OCI-LY1 (cell line): ENCODE results near the gene TBC1D9B.

Experiments
- H2AFZ ChIP-seq: fragments of 200-600 bp; sonication (generic), shearing (Covaris generic); 2 replicates; pipeline ENCODE4 v1.6.0; 2014; ENCODE audit warnings: antibody characterized with exemption, mild to moderate bottlenecking, low read length
- H3F3A ChIP-seq: fragments of 200-600 bp; sonication (generic), shearing (Covaris generic); 2 replicates; pipeline ENCODE4 v1.6.0; 2014; ENCODE audit warnings: mild to moderate bottlenecking, antibody characterized with exemption, low read length, moderate library complexity; ENCODE audit not compliant: insufficient read depth
- H3K27ac ChIP-seq: fragments of 200-600 bp; sonication (generic); 2 replicates; pipeline ENCODE4 v1.5.1; 2014; ENCODE audit warnings: low read length, mixed run types, mild to moderate bottlenecking, low read depth; ENCODE audit not compliant: poor library complexity, severe bottlenecking
- H3K27me3 ChIP-seq: fragments of 200-600 bp; sonication (generic); 2 replicates; pipeline ENCODE4 v1.6.0; 2014; ENCODE audit warnings: antibody characterized with exemption, mild to moderate bottlenecking, low read length, moderate library complexity; ENCODE audit not compliant: insufficient read depth
- H3K36me3 ChIP-seq: fragments of 200-600 bp; sonication (generic); 2 replicates; pipeline ENCODE4 v1.6.1; 2014; ENCODE audit warnings: mild to moderate bottlenecking, antibody characterized with exemption, low read length, moderate library complexity, mixed read lengths; ENCODE audit not compliant: insufficient read depth
- H3K4me1 ChIP-seq: fragments of 200-600 bp; sonication (generic); 2 replicates; pipeline ENCODE4 v1.5.1; 2014; ENCODE audit warnings: mild to moderate bottlenecking, low read length, moderate library complexity; ENCODE audit not compliant: insufficient read depth, severe bottlenecking
- H3K4me2 ChIP-seq: fragments of 200-600 bp; sonication (generic), shearing (Covaris generic); 2 replicates; pipeline ENCODE4 v1.6.1; 2014; ENCODE audit warnings: low read length
- H3K4me3 ChIP-seq: fragments of 200-600 bp; sonication (generic); 2 replicates; pipeline ENCODE4 v1.5.1; 2014; ENCODE audit warnings: low read length, low read depth, mild to moderate bottlenecking, mixed read lengths; ENCODE audit not compliant: poor library complexity, severe bottlenecking
- H3K79me2 ChIP-seq: fragments of 200-600 bp; shearing (Covaris generic); 2 replicates; pipeline ENCODE4 v1.6.1; 2016; ENCODE audit warnings: mixed run types, low read length, mixed read lengths; ENCODE audit not compliant: insufficient read depth
- H3K9ac ChIP-seq: fragments of 200-600 bp; sonication (generic), shearing (Covaris generic); 2 replicates; pipeline ENCODE4 v1.6.1; 2014; ENCODE audit warnings: mild to moderate bottlenecking, low read length, mixed read lengths
- H3K9me2 ChIP-seq: fragments of 200-600 bp; sonication (generic), shearing (Covaris generic); 2 replicates; pipeline ENCODE4 v1.6.1; 2014; ENCODE audit warnings: low read depth, mild to moderate bottlenecking, low read length, mixed read lengths
- H3K9me3 ChIP-seq: fragments of 200-600 bp; shearing (Covaris generic); 2 replicates; pipeline ENCODE4 v1.6.1; 2014; ENCODE audit warnings: low read length, mixed read lengths
- H4K20me1 ChIP-seq: fragments of 200-600 bp; sonication (generic), shearing (Covaris generic); 2 replicates; pipeline ENCODE4 v1.6.0; 2016; ENCODE audit warnings: mild to moderate bottlenecking, low read length; ENCODE audit not compliant: insufficient read depth
- EZH2 ChIP-seq: fragments of 200-600 bp; sonication (generic), shearing (Covaris generic); IDR thresholded peaks from 2 replicates; pipeline ENCODE4 v1.8.0; 2017; ENCODE audit warnings: borderline replicate concordance, mixed run types, mild to moderate bottlenecking, antibody characterized with exemption, low read length, moderate library complexity, mixed read lengths
- TF ChIP-seq, protein P1 (sequence below): fragments of 200-600 bp; sonication (generic), shearing (Covaris generic); IDR thresholded peaks from 2 replicates; pipeline ENCODE4 v1.5.1; 2017; ENCODE audit warnings: mild to moderate bottlenecking, antibody characterized with exemption, low read length, moderate library complexity, mixed read lengths

Gene TBC1D9B

GRCh38 chr5:179816401-179816795, 91.3 kb downstream of the TBC1D9B start:
- Histone ChIP-seq H3K9ac (no peak overlapping the region), H3K9me2 (no peaks in the 10 kb centered on the region), H3K36me3 (peaks cover 7% of the 10 kb centered on the region; the same call in 1 of the 2 replicates), H4K20me1 (no peaks in the 10 kb centered on the region), H3K4me1 (peaks cover 33% of the 10 kb centered on the region), H3K9me3 (no peaks in the 10 kb centered on the region), H3K79me2 (no peaks in the 10 kb centered on the region), H3F3A (no peaks in the 10 kb centered on the region), H2AFZ (no peak overlapping the region), H3K4me2 (no peak overlapping the region), H3K27me3 (no peaks in the 10 kb centered on the region), H3K27ac (no peak overlapping the region), H3K4me3 (no peak overlapping the region)
- TF ChIP-seq EZH2, result no peak
- TF ChIP-seq, protein P1, sequence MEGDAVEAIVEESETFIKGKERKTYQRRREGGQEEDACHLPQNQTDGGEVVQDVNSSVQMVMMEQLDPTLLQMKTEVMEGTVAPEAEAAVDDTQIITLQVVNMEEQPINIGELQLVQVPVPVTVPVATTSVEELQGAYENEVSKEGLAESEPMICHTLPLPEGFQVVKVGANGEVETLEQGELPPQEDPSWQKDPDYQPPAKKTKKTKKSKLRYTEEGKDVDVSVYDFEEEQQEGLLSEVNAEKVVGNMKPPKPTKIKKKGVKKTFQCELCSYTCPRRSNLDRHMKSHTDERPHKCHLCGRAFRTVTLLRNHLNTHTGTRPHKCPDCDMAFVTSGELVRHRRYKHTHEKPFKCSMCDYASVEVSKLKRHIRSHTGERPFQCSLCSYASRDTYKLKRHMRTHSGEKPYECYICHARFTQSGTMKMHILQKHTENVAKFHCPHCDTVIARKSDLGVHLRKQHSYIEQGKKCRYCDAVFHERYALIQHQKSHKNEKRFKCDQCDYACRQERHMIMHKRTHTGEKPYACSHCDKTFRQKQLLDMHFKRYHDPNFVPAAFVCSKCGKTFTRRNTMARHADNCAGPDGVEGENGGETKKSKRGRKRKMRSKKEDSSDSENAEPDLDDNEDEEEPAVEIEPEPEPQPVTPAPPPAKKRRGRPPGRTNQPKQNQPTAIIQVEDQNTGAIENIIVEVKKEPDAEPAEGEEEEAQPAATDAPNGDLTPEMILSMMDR, result no peak

DNA sequence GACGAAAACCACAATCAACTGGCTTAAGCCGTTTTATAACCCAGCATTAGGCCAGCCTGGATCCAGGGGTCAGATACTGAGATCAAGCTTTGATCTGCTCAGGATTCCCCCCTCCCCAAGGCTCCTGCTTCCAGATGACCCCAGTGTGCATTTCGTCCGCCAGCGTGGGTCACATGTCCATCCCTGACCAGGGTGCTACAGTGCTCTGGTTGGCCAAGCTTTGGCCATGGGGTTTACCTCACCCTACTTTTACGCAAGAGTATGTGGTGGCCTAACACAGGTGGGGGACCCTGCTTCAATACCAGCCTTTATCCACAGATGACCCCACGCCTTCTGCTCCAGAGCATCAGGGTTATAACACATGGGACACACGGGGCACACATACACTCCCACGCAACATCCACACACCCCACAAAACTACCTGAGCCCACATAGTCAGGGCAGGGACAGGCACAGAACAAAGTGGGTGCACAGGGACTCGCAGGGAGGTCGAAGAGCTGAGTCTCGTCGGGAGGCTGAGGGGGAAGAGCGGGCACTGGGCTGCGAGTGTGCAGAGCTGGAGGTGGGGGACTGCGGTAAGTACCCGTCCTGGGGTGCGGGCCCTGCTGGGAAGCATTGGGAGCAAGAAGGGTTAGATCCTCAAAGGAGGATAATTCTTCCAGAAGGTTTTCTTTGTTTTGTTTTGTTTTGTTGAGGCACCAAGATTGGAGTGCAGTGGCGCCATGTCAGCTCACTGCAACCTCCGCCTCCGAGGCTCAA, 92.0 kb downstream of the TBC1D9B start:
- Histone ChIP-seq H3K4me1 (peaks cover 33% of the 10 kb centered on the region), H3K9me3 (no peaks in the 10 kb centered on the region), H3K27ac (no peak overlapping the region), H3F3A (no peaks in the 10 kb centered on the region), H3K27me3 (no peaks in the 10 kb centered on the region), H3K4me2 (no peak overlapping the region), H4K20me1 (no peaks in the 10 kb centered on the region), H2AFZ (no peak overlapping the region), H3K9me2 (no peaks in the 10 kb centered on the region), H3K36me3 (peaks cover 7% of the 10 kb centered on the region; the same call in 1 of the 2 replicates), H3K79me2 (no peaks in the 10 kb centered on the region), H3K4me3 (no peak overlapping the region), H3K9ac (no peak overlapping the region)
- TF ChIP-seq, protein P1, result no peak
- no peak for TF ChIP-seq EZH2

- peaks cover 7% of the 10 kb centered on the region; the same call in 1 of the 2 replicates for H3K36me3 ChIP-seq
- no peak for TF ChIP-seq EZH2
- TF ChIP-seq, protein P1, result no peak
- H4K20me1 ChIP-seq, result no peaks in the 10 kb centered on the region
- no peak overlapping the region for H3K4me3 ChIP-seq
- no peaks in the 10 kb centered on the region for H3K27me3 ChIP-seq
- H3K9ac ChIP-seq, result no peak overlapping the region
- H3K27ac ChIP-seq, result no peak overlapping the region
- no peaks in the 10 kb centered on the region for H3F3A ChIP-seq
- H3K9me2 ChIP-seq, result no peaks in the 10 kb centered on the region
- no peak overlapping the region for H3K4me2 ChIP-seq
- H3K9me3 ChIP-seq, result no peaks in the 10 kb centered on the region
- peaks cover 18% of the 10 kb centered on the region for H3K4me1 ChIP-seq
- no peak overlapping the region for H2AFZ ChIP-seq
- H3K79me2 ChIP-seq, result no peaks in the 10 kb centered on the region
These were observed 93.6 kb downstream of the TBC1D9B start for GRCh38 chr5:179814090-179814489.
